ENCODE data around the gene ZNF79.

Gene ZNF79

GRCh38 chr9:127405344-127406125 lies 18.6 kb upstream of the ZNF79 start:
- H3K4me3 ChIP-seq (ENCODE audit: low read depth, low read length): no peak overlapping the region

GRCh38 chr9:127406799-127407491 lies 17.2 kb upstream of the ZNF79 start:
- no peak for TF ChIP-seq CTCF (IDR thresholded peaks at IDR 0.05; ENCODE audit: borderline replicate concordance, insufficient read depth, low read depth, low read length)
- no peak overlapping the region for H3K4me3 ChIP-seq (ENCODE audit: low read depth, low read length)

More at GRCh38 chr9:127405344-127406125, 18.6 kb upstream of the ZNF79 start:
- TF ChIP-seq CTCF (IDR thresholded peaks at IDR 0.05; ENCODE audit: borderline replicate concordance, insufficient read depth, low read depth, low read length): no peak

- no peak for TF ChIP-seq CTCF (IDR thresholded peaks at IDR 0.05; ENCODE audit: borderline replicate concordance, insufficient read depth, low read depth, low read length)
- H3K4me3 ChIP-seq (ENCODE audit: low read depth, low read length): no peak overlapping the region
Measured at GRCh38 chr9:127407492-127407843, 16.7 kb upstream of the ZNF79 start.

GRCh38 chr9:127411122-127411521 lies 13.1 kb upstream of the ZNF79 start:
- no peak for TF ChIP-seq CTCF (IDR thresholded peaks at IDR 0.05; ENCODE audit: borderline replicate concordance, insufficient read depth, low read depth, low read length)
- no peak overlapping the region for H3K4me3 ChIP-seq (ENCODE audit: low read depth, low read length)

- no peak for TF ChIP-seq CTCF (IDR thresholded peaks at IDR 0.05; ENCODE audit: borderline replicate concordance, insufficient read depth, low read depth, low read length)
Measured at GRCh38 chr9:127415141-127415540, 9.0 kb upstream of the ZNF79 start.

GRCh38 chr9:127415657-127416056 lies 8.5 kb upstream of the ZNF79 start:
- TF ChIP-seq CTCF (IDR thresholded peaks at IDR 0.05; ENCODE audit: borderline replicate concordance, insufficient read depth, low read depth, low read length): no peak
- H3K4me3 ChIP-seq (ENCODE audit: low read depth, low read length): no peak overlapping the region

More at GRCh38 chr9:127415141-127415540, 9.0 kb upstream of the ZNF79 start:
- no peak overlapping the region for H3K4me3 ChIP-seq (ENCODE audit: low read depth, low read length)
